ENCODE data around the gene RFX4. TPM values are rescaled to one million over a fixed set of nuclear protein-coding genes. Genes with fewer than 3 reads are reported as not detected.

Gene RFX4
- total RNA-seq, 1 donor from 2014 or later: not detected

- no peaks in the 10 kb centered on the region for H3K9me3 ChIP-seq (replicated peaks)
- no peak for DNase-seq
- no peak overlapping the region for H3K27ac ChIP-seq (replicated peaks)
- no peaks in the 10 kb centered on the region for H3K36me3 ChIP-seq
- intact Hi-C loops (cut with micrococcal nuclease): no loop called here
- no peaks in the 10 kb centered on the region for H3K4me1 ChIP-seq
- H3K27me3 ChIP-seq (ENCODE audit: low read depth): peaks cover 65% of the 10 kb centered on the region
- no peak overlapping the region for H3K4me3 ChIP-seq
- no peak for TF ChIP-seq CTCF (IDR thresholded peaks at IDR 0.05; ENCODE audit: borderline replicate concordance)
Observed at GRCh38 chr12:106673141-106673540, 90.3 kb downstream of the RFX4 start.

GRCh38 chr12:106675651-106676435 lies 93.0 kb downstream of the RFX4 start:
- intact Hi-C loops (cut with micrococcal nuclease): no loop called here
- TF ChIP-seq CTCF (IDR thresholded peaks at IDR 0.05; ENCODE audit: borderline replicate concordance): no peak
- no peak overlapping the region for H3K27ac ChIP-seq (replicated peaks)
- H3K4me3 ChIP-seq: no peak overlapping the region
- no peak for DNase-seq
- H3K27me3 ChIP-seq (ENCODE audit: low read depth): peaks cover 57% of the 10 kb centered on the region
- no peaks in the 10 kb centered on the region for H3K36me3 ChIP-seq
- no peaks in the 10 kb centered on the region for H3K4me1 ChIP-seq
- no peaks in the 10 kb centered on the region for H3K9me3 ChIP-seq (replicated peaks)

- Histone ChIP-seq H3K36me3 (no peaks in the 10 kb centered on the region), H3K9me3 (replicated peaks) (no peaks in the 10 kb centered on the region), H3K27ac (replicated peaks) (no peak overlapping the region), H3K27me3 (ENCODE audit: low read depth) (peaks cover 20% of the 10 kb centered on the region), H3K4me3 (no peak overlapping the region), H3K4me1 (no peaks in the 10 kb centered on the region)
- intact Hi-C loops (cut with micrococcal nuclease): no loop called here
- DNase-seq: no peak
- no peak for TF ChIP-seq CTCF (IDR thresholded peaks at IDR 0.05; ENCODE audit: borderline replicate concordance)
Observed at GRCh38 chr12:106679574-106679973, 96.8 kb downstream of the RFX4 start.

- peaks cover 13% of the 10 kb centered on the region for H3K27me3 ChIP-seq (ENCODE audit: low read depth)
- no peak overlapping the region for H3K4me3 ChIP-seq
- DNase-seq: no peak
- H3K36me3 ChIP-seq: no peaks in the 10 kb centered on the region
- no peaks in the 10 kb centered on the region for H3K4me1 ChIP-seq
- H3K27ac ChIP-seq (replicated peaks): no peak overlapping the region
- H3K9me3 ChIP-seq (replicated peaks): no peaks in the 10 kb centered on the region
- TF ChIP-seq CTCF (IDR thresholded peaks at IDR 0.05; ENCODE audit: borderline replicate concordance): no peak
- intact Hi-C loops (cut with micrococcal nuclease): no loop called here
Observed at GRCh38 chr12:106680280-106680679, 97.5 kb downstream of the RFX4 start.

- intact Hi-C loops (cut with micrococcal nuclease): no loop called here
- Histone ChIP-seq H3K27me3 (ENCODE audit: low read depth) (peaks cover 4% of the 10 kb centered on the region), H3K4me3 (no peak overlapping the region), H3K9me3 (replicated peaks) (no peaks in the 10 kb centered on the region), H3K27ac (replicated peaks) (no peak overlapping the region), H3K36me3 (no peaks in the 10 kb centered on the region), H3K4me1 (no peaks in the 10 kb centered on the region)
- no peak for DNase-seq
- TF ChIP-seq CTCF (IDR thresholded peaks at IDR 0.05; ENCODE audit: borderline replicate concordance): no peak
Observed at GRCh38 chr12:106681210-106681609, 98.4 kb downstream of the RFX4 start.
